ENCODE data around the gene ALOX12.
"Not testable (repeated sequence)": the region's sequence is repeated elsewhere in the genome, so short reads cannot be mapped to it uniquely, and the experiment has no call there.

ALOX12 gene

GRCh38 chr17:6995500-6996255 is at the start of gene ALOX12:
Gene ALOX12, plus strand, starts transcription at chr17:6996049. Its CDS starts 69 bp downstream, at chr17:6996118.
- H3K4me3 Mint-ChIP-seq: peak within 1 kb of the TSS; percentile 73
- peaks cover 15% of the 10 kb centered on the region for H3K27me3 Mint-ChIP-seq (ENCODE audit: low read depth, poor library complexity)

GRCh38 chr17:6947745-6948144 is 48.1 kb upstream of the ALOX12 start:
- no peak for TF ChIP-seq CTCF (IDR thresholded peaks at IDR 0.05)
- no peak overlapping the region for H3K4me3 Mint-ChIP-seq
- no peaks in the 10 kb centered on the region for H3K36me3 Mint-ChIP-seq (ENCODE audit: low read depth)
- DNase-seq: no peak
- H3K27me3 Mint-ChIP-seq (ENCODE audit: low read depth, poor library complexity): peaks cover 2% of the 10 kb centered on the region
- peaks cover 7% of the 10 kb centered on the region for H3K4me1 Mint-ChIP-seq
- no peaks in the 10 kb centered on the region for H3K9me3 Mint-ChIP-seq
- H3K27ac Mint-ChIP-seq: no peak overlapping the region

More at GRCh38 chr17:6995500-6996255, at the start of gene ALOX12:
- H3K9me3 Mint-ChIP-seq: no peaks in the 10 kb centered on the region
- no peak for TF ChIP-seq CTCF (IDR thresholded peaks at IDR 0.05)
- peak; percentile 64 for DNase-seq
- H3K4me1 Mint-ChIP-seq: peaks cover 12% of the 10 kb centered on the region
- no peak within 1 kb of the TSS for H3K27ac Mint-ChIP-seq
- peaks cover 34% of the 10 kb centered on the region for H3K36me3 Mint-ChIP-seq (ENCODE audit: low read depth)

- Mint-ChIP-seq H3K4me1 (peaks cover 7% of the 10 kb centered on the region), H3K36me3 (ENCODE audit: low read depth) (no peaks in the 10 kb centered on the region), H3K27ac (peak overlapping the region; percentile 44), H3K4me3 (no peak overlapping the region), H3K9me3 (no peaks in the 10 kb centered on the region), H3K27me3 (ENCODE audit: low read depth, poor library complexity) (peaks cover 4% of the 10 kb centered on the region)
- no peak for TF ChIP-seq CTCF (IDR thresholded peaks at IDR 0.05)
- no peak for DNase-seq
These were observed 47.3 kb upstream of the ALOX12 start for GRCh38 chr17:6948562-6948961.

GRCh38 chr17:6948976-6949375 is 46.9 kb upstream of the ALOX12 start:
- Mint-ChIP-seq H3K36me3 (ENCODE audit: low read depth) (no peaks in the 10 kb centered on the region), H3K9me3 (no peaks in the 10 kb centered on the region), H3K27me3 (ENCODE audit: low read depth, poor library complexity) (peaks cover 7% of the 10 kb centered on the region), H3K4me1 (peaks cover 7% of the 10 kb centered on the region), H3K27ac (peak overlapping the region; percentile 44), H3K4me3 (no peak overlapping the region)
- no peak for DNase-seq
- no peak for TF ChIP-seq CTCF (IDR thresholded peaks at IDR 0.05)

- not testable (repeated sequence) for H3K36me3 Mint-ChIP-seq (ENCODE audit: low read depth); H3K4me3 Mint-ChIP-seq; H3K27ac Mint-ChIP-seq; DNase-seq; H3K9me3 Mint-ChIP-seq
- H3K27me3 Mint-ChIP-seq (ENCODE audit: low read depth, poor library complexity): peaks cover 20% of the 10 kb centered on the region
- H3K4me1 Mint-ChIP-seq: peaks cover 11% of the 10 kb centered on the region
These were observed 44.9 kb upstream of the ALOX12 start for GRCh38 chr17:6950938-6951337.

GRCh38 chr17:6953689-6954088 is 42.2 kb upstream of the ALOX12 start:
- H3K4me3 Mint-ChIP-seq: no peak overlapping the region
- peaks cover 10% of the 10 kb centered on the region for H3K9me3 Mint-ChIP-seq
- peaks cover 8% of the 10 kb centered on the region for H3K4me1 Mint-ChIP-seq
- no peaks in the 10 kb centered on the region for H3K36me3 Mint-ChIP-seq (ENCODE audit: low read depth)
- H3K27ac Mint-ChIP-seq: no peak overlapping the region
- DNase-seq: no peak
- TF ChIP-seq CTCF (IDR thresholded peaks at IDR 0.05): no peak
- peaks cover 19% of the 10 kb centered on the region for H3K27me3 Mint-ChIP-seq (ENCODE audit: low read depth, poor library complexity)

Data from nephron progenitor cell (in vitro differentiated cells).